Upper lobe of left lung (tissue), 4 donors: ENCODE results near the gene PATJ.

ENCODE experiments used
- EP300 ChIP-seq, 4 donors: sonication (generic); formaldehyde crosslinking; IDR thresholded peaks; one replicate each; pipeline ENCODE4 v1.5.1; 2017; ENCODE audit warnings: antibody characterized with exemption in 4 of 4, control low read depth in 2 of 4
- TF ChIP-seq, protein P1 (sequence below), 6 experiments: fragments of 450-650 bp in 4 of 6; fragments of 200-600 bp in 2 of 6; sonication (generic) in 2 of 6; IDR thresholded peaks; one replicate each; pipeline ENCODE4 v1.5.1; 2016 to 2019; ENCODE audit warnings: antibody characterized with exemption in 6 of 6

DNA sequence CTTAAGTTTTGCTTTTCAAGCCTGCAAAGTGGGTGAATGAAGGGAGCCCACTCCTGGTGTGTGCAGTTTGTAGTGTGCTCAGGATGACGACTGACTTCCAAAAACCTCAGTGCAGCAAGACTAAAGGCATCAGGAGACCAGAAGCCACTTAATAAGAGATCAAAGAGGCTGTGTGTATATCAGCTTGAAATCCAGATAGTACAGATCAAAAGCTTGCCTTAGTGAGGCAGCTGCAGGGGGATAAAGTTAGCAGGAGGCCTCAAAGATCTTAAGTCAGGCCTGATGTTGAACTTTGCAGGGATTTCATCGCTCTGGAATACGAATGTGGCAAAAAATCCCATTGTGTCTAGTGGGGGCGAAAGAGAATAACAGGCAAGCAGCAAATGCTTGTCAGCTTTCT is 99.8 kb downstream of the PATJ start:
- TF ChIP-seq, protein P1, sequence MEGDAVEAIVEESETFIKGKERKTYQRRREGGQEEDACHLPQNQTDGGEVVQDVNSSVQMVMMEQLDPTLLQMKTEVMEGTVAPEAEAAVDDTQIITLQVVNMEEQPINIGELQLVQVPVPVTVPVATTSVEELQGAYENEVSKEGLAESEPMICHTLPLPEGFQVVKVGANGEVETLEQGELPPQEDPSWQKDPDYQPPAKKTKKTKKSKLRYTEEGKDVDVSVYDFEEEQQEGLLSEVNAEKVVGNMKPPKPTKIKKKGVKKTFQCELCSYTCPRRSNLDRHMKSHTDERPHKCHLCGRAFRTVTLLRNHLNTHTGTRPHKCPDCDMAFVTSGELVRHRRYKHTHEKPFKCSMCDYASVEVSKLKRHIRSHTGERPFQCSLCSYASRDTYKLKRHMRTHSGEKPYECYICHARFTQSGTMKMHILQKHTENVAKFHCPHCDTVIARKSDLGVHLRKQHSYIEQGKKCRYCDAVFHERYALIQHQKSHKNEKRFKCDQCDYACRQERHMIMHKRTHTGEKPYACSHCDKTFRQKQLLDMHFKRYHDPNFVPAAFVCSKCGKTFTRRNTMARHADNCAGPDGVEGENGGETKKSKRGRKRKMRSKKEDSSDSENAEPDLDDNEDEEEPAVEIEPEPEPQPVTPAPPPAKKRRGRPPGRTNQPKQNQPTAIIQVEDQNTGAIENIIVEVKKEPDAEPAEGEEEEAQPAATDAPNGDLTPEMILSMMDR (IDR thresholded peaks at IDR 0.05), result no peak
- no peak for TF ChIP-seq EP300 (IDR thresholded peaks at IDR 0.05)
